ENCODE data around the gene CCNG2. TPM values are rescaled to one million over a fixed set of nuclear protein-coding genes. Genes with fewer than 3 reads are reported as not detected.

CCNG2 gene
- total and polyA plus RNA-seq, 8 donors, result 4.7 to 30.2 (median 9.6) TPM

DNA sequence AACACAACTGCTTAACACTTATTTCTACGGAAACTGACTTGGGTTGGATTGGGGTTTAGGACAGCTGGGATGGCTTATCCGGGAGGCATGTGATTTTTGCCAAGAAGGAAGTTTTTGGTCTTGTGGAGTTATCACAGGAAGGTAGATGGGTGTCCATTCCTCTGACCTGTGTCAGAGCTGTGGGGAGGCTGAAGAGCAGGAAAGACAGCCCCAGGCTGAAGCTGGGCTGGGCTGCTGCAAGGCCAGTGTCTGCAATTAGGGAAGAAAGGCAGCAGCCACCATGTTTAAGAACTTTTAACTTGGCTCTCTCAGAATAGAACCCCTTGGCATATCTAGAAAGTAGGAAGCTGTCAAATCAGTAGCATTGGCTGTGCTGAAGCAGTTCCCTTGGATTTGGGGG, 42.3 kb downstream of the CCNG2 start:
- H3K4me1 ChIP-seq, result no peaks in the 10 kb centered on the region
- no peaks in the 10 kb centered on the region for H3K27me3 ChIP-seq
- TF ChIP-seq, protein P1, sequence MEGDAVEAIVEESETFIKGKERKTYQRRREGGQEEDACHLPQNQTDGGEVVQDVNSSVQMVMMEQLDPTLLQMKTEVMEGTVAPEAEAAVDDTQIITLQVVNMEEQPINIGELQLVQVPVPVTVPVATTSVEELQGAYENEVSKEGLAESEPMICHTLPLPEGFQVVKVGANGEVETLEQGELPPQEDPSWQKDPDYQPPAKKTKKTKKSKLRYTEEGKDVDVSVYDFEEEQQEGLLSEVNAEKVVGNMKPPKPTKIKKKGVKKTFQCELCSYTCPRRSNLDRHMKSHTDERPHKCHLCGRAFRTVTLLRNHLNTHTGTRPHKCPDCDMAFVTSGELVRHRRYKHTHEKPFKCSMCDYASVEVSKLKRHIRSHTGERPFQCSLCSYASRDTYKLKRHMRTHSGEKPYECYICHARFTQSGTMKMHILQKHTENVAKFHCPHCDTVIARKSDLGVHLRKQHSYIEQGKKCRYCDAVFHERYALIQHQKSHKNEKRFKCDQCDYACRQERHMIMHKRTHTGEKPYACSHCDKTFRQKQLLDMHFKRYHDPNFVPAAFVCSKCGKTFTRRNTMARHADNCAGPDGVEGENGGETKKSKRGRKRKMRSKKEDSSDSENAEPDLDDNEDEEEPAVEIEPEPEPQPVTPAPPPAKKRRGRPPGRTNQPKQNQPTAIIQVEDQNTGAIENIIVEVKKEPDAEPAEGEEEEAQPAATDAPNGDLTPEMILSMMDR (IDR thresholded peaks at IDR 0.05), result no peak
- ATAC-seq, result no peak
- no peak for FAIRE-seq
- 84 to 86% methylated on average over 2 of the region's 2 CpGs for WGBS, 2 donors
- no peaks in the 10 kb centered on the region for H3K36me3 ChIP-seq
- H3K27ac ChIP-seq, result no peak overlapping the region
- no peaks in the 10 kb centered on the region for H3K9me3 ChIP-seq
- intact Hi-C loops (cut with DNase I), result no loop called here
- H3K4me3 ChIP-seq, result no peak overlapping the region
- DNase-seq, result no peak

DNA sequence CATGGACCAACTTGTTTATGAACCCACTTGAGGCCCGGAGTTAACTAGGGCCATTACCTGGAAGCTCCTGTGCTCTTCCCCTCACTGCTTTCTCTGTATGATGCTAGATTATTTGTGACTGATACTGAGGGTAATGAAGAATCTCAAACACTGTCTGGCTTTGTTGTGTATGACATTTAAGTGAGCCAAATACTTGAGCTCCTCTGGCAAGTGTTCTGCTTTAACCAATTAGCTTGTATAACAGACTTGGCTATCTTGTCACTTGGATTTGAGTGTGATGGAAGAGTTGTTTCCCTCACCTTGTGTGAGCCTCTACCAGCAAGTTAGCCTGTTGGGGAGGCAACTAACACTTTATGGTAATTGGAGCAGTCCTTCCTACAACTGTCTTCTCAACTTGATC, 42.7 kb downstream of the CCNG2 start:
- H3K9me3 ChIP-seq, result no peaks in the 10 kb centered on the region
- no peaks in the 10 kb centered on the region for H3K27me3 ChIP-seq
- whole genome bisulfite sequencing, 2 donors, result 75 to 78% methylated on average over 1 of the region's 1 CpG
- FAIRE-seq (no peak), ATAC-seq (no peak), DNase-seq (no peak)
- intact Hi-C loops (cut with DNase I), result loop anchor here in 2 of 3 donors (10.0 kb wide), 2 partner anchors 75 to 155 kb away; no protein-coding TSS in a partner anchor
- TF ChIP-seq, protein P1 (IDR thresholded peaks at IDR 0.05), result no peak
- no peak overlapping the region for H3K4me3 ChIP-seq
- no peaks in the 10 kb centered on the region for H3K4me1 ChIP-seq
- no peaks in the 10 kb centered on the region for H3K36me3 ChIP-seq
- H3K27ac ChIP-seq, result no peak overlapping the region

DNA sequence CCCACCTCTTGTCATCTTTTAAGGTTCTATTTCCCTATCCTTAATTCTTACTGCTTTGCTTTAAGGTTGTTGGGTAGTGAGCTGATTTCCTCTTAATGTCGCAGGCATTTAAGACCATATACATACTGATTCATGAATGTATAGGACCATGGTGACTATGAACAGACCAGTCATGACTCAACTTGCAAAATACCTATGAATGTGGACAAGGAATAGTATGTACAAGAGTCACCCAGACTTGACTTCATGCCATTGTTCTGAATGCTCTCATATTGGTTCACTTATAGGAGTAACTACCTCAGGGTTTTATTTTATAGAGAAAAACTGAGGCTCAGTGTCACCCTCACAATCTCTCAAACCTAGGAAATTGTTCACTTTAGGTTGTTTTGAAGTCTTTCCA, 44.3 kb downstream of the CCNG2 start:
- FAIRE-seq, result no peak
- Histone ChIP-seq H3K36me3 (no peaks in the 10 kb centered on the region), H3K27me3 (no peaks in the 10 kb centered on the region), H3K4me1 (no peaks in the 10 kb centered on the region), H3K9me3 (no peaks in the 10 kb centered on the region), H3K27ac (no peak overlapping the region), H3K4me3 (no peak overlapping the region)
- DNase-seq, result no peak
- ATAC-seq, result no peak
- 90 to 97% methylated on average over 1 of the region's 1 CpG for WGBS, 2 donors
- TF ChIP-seq, protein P1 (IDR thresholded peaks at IDR 0.05), result no peak
- intact Hi-C loops (cut with DNase I), result loop anchor here in 2 of 3 donors (10.0 kb wide), 2 partner anchors 77 to 157 kb away; no protein-coding TSS in a partner anchor

DNA sequence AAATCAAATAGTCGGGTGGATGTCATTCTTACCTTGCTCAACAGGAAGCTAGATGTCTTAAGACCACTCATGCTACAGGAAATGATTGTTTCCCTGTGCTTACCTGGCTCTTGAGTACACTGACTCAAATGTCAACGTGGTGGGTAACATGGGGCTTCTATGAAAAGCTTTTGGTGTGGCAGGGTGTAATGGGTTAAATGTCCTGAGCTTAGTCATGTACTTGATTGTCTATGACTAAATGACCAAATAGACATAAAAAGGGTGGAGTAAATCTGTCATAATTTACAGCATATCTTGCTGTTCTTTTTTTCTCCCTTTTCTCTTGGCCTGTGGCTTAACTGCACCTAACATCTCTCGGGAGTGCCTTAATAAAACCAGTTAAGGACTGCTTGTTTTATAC, 44.9 kb downstream of the CCNG2 start:
- intact Hi-C loops (cut with DNase I), result loop anchor here in 2 of 3 donors (10.0 kb wide), 2 partner anchors 77 to 157 kb away; no protein-coding TSS in a partner anchor
- Histone ChIP-seq H3K27ac (no peak overlapping the region), H3K36me3 (no peaks in the 10 kb centered on the region), H3K27me3 (no peaks in the 10 kb centered on the region), H3K4me1 (no peaks in the 10 kb centered on the region), H3K9me3 (no peaks in the 10 kb centered on the region), H3K4me3 (no peak overlapping the region)
- no peak for DNase-seq
- 59 to 65% methylated on average over 3 of the region's 3 CpGs for WGBS, 2 donors
- ATAC-seq, result no peak
- TF ChIP-seq, protein P1 (IDR thresholded peaks at IDR 0.05), result no peak
- no peak for FAIRE-seq

DNA sequence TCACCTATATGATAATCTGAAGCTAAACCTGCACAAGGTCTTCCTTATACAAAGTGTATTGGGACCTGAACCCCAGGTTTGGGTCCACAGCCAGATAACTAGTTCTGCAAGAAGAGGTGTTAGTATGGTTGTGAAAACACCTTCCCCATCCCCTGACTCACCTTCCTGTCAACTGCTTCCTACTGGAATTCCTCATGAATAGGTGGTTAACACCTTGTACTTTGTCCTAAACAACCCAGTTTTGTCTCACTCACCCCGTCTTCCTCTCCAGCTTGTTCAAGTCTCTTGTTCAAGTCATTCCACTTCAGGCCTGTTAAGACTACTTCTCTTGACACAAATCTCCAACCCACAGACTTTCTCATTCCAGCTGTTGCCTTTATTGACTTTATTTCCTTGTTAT, 45.5 kb downstream of the CCNG2 start:
- intact Hi-C loops (cut with DNase I), result loop anchor here in 2 of 3 donors (10.0 kb wide), 2 partner anchors 78 to 158 kb away; no protein-coding TSS in a partner anchor
- FAIRE-seq (no peak), ATAC-seq (no peak), DNase-seq (no peak)
- Histone ChIP-seq H3K27me3 (no peaks in the 10 kb centered on the region), H3K4me1 (no peaks in the 10 kb centered on the region), H3K27ac (no peak overlapping the region), H3K9me3 (no peaks in the 10 kb centered on the region), H3K36me3 (no peaks in the 10 kb centered on the region), H3K4me3 (no peak overlapping the region)
- WGBS, 2 donors, result 68 to 71% methylated on average over 1 of the region's 1 CpG
- TF ChIP-seq, protein P1 (IDR thresholded peaks at IDR 0.05), result no peak

Measured in pancreas (tissue), 10 donors.